GM18858 (cell line): ENCODE measurements around the gene PDCL3.

ENCODE experiments used
- ATAC-seq: cut with Tn5 transposase; IDR thresholded peaks from one replicate; pipeline ENCODE4 v1.9.1; 2021; ENCODE audit not compliant: unreplicated experiment

The PDCL3 gene

GRCh38 chr2:100611079-100612029, 48.6 kb downstream of the PDCL3 start:
- no peak for ATAC-seq

GRCh38 chr2:100612388-100613000, 49.7 kb downstream of the PDCL3 start:
- ATAC-seq = no peak

GRCh38 chr2:100613719-100614118, 50.9 kb downstream of the PDCL3 start:
- ATAC-seq = no peak

- no peak for ATAC-seq
Measured at GRCh38 chr2:100614455-100615000, 51.7 kb downstream of the PDCL3 start.

- no peak for ATAC-seq
Measured at GRCh38 chr2:100615471-100615870, 52.7 kb downstream of the PDCL3 start.

- no peak for ATAC-seq
Measured at GRCh38 chr2:100615886-100616285, 53.1 kb downstream of the PDCL3 start.

GRCh38 chr2:100616841-100617390, 54.1 kb downstream of the PDCL3 start:
- no peak for ATAC-seq

GRCh38 chr2:100619951-100620350, 57.2 kb downstream of the PDCL3 start:
- ATAC-seq = no peak

GRCh38 chr2:100620481-100620880, 57.7 kb downstream of the PDCL3 start:
- no peak for ATAC-seq

GRCh38 chr2:100621371-100621951, 58.7 kb downstream of the PDCL3 start:
- ATAC-seq = no peak

GRCh38 chr2:100623033-100623715, 60.4 kb downstream of the PDCL3 start:
- no peak for ATAC-seq

GRCh38 chr2:100623930-100624329, 61.1 kb downstream of the PDCL3 start:
- ATAC-seq = no peak

- no peak for ATAC-seq
Measured at GRCh38 chr2:100624536-100624935, 61.7 kb downstream of the PDCL3 start.

GRCh38 chr2:100625717-100626116, 62.9 kb downstream of the PDCL3 start:
- ATAC-seq = no peak
